Measurements from ENCODE around the gene AGPAT3.

Gene AGPAT3

DNA sequence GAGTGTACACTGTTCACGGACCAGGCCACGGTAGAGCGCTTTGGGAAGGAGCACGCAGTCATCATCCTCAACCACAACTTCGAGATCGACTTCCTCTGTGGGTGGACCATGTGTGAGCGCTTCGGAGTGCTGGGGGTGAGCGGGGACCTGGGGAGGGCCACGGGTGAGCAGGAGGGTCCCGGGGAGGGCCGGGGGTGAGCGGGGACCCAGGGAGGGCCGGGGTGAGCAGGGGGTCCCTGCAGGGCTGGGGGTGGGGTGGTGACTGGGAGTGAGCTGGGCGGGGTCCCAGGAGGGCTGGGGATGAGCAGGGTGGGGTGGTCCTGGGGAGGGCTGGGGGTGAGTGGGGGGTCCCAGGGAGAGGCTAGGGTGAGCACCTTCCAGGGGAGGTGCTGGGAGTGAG lies 103.0 kb downstream of the AGPAT3 start:
- no peak for TF ChIP-seq CTCF (IDR thresholded peaks at IDR 0.05; ENCODE audit: poor library complexity, severe bottlenecking)
- DNase-seq (ENCODE audit: low spot score) (no peak), ATAC-seq (ENCODE audit: low read depth) (no peak)
- Histone ChIP-seq H3K36me3 (ENCODE audit: low read depth) (0 out of 2 replicates have a peak, but pooled peaks cover 6% of the 10 kb centered on the region), H3K27me3 (ENCODE audit: insufficient read depth, poor library complexity, severe bottlenecking) (no peaks in the 10 kb centered on the region), H3K4me1 (ENCODE audit: insufficient read depth, poor library complexity, severe bottlenecking) (no peaks in the 10 kb centered on the region), H3K4me3 (ENCODE audit: severe bottlenecking) (no peak overlapping the region), H3K27ac (ENCODE audit: poor library complexity, severe bottlenecking) (no peak overlapping the region), H3K9me3 (ENCODE audit: severe bottlenecking) (no peaks in the 10 kb centered on the region)

DNA sequence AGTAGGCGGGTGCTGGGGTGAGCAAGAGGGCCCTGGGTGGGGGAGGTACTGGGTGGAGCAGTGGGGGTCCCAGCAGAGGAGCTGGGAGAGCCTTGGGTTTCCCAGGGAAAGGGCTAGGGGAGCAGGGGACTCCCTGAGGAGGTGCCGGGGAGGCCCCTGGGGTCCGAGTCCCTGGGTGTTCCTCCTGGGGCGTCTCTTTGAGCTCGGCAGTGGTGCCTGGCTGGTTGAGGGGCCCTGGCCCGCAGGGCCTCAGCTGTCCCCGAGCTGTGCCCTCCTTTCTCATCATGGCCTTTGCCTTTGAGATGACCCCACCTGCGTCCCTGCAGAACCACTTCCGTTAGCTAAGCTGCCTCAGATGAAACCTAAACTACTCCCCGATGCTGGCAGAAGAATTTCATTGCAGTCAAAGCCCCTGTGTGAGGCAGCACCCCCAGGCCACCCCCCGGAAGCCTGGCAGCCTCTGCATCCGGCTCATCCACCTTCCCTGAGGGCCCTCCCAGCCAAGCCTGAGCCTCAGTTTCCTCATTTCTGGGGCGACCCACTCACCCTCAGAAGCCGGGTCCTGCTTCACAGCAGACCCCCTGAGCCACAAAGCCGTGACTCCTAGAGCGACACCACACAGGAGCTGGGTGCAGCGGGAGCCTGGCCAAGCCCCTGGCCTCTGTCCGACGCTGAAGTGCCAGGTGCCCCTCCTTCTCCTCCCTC lies 103.5 kb downstream of the AGPAT3 start:
- H3K9me3 ChIP-seq (ENCODE audit: severe bottlenecking) = no peaks in the 10 kb centered on the region
- no peak for TF ChIP-seq CTCF (IDR thresholded peaks at IDR 0.05; ENCODE audit: poor library complexity, severe bottlenecking)
- H3K27ac ChIP-seq (ENCODE audit: poor library complexity, severe bottlenecking) = no peak overlapping the region
- no peaks in the 10 kb centered on the region for H3K4me1 ChIP-seq (ENCODE audit: insufficient read depth, poor library complexity, severe bottlenecking)
- ATAC-seq (ENCODE audit: low read depth) = no peak
- no peaks in the 10 kb centered on the region for H3K27me3 ChIP-seq (ENCODE audit: insufficient read depth, poor library complexity, severe bottlenecking)
- DNase-seq (ENCODE audit: low spot score) = no peak
- 0 out of 2 replicates have a peak, but pooled peaks cover 6% of the 10 kb centered on the region for H3K36me3 ChIP-seq (ENCODE audit: low read depth)
- H3K4me3 ChIP-seq (ENCODE audit: severe bottlenecking) = no peak overlapping the region

- no peaks in the 10 kb centered on the region for H3K4me1 ChIP-seq (ENCODE audit: insufficient read depth, poor library complexity, severe bottlenecking)
- 0 out of 2 replicates have a peak, but pooled peaks cover 6% of the 10 kb centered on the region for H3K36me3 ChIP-seq (ENCODE audit: low read depth)
- H3K27ac ChIP-seq (ENCODE audit: poor library complexity, severe bottlenecking) = no peak overlapping the region
- no peak for TF ChIP-seq CTCF (IDR thresholded peaks at IDR 0.05; ENCODE audit: poor library complexity, severe bottlenecking)
- H3K4me3 ChIP-seq (ENCODE audit: severe bottlenecking) = no peak overlapping the region
- no peak for DNase-seq (ENCODE audit: low spot score)
- ATAC-seq (ENCODE audit: low read depth) = no peak
- H3K9me3 ChIP-seq (ENCODE audit: severe bottlenecking) = no peaks in the 10 kb centered on the region
- H3K27me3 ChIP-seq (ENCODE audit: insufficient read depth, poor library complexity, severe bottlenecking) = no peaks in the 10 kb centered on the region
Observed at GRCh38 chr21:43969115-43969444, 104.1 kb downstream of the AGPAT3 start.

- TF ChIP-seq CTCF (IDR thresholded peaks at IDR 0.05; ENCODE audit: poor library complexity, severe bottlenecking) = no peak
- ATAC-seq (ENCODE audit: low read depth) = no peak
Observed at GRCh38 chr21:43970551-43970950, 105.5 kb downstream of the AGPAT3 start.

More at GRCh38 chr21:43970551-43970950, 105.5 kb downstream of the AGPAT3 start:
- no peak overlapping the region for H3K27ac ChIP-seq (ENCODE audit: poor library complexity, severe bottlenecking)
- H3K4me3 ChIP-seq (ENCODE audit: severe bottlenecking) = no peak overlapping the region
- H3K4me1 ChIP-seq (ENCODE audit: insufficient read depth, poor library complexity, severe bottlenecking) = no peaks in the 10 kb centered on the region
- no peaks in the 10 kb centered on the region for H3K27me3 ChIP-seq (ENCODE audit: insufficient read depth, poor library complexity, severe bottlenecking)
- no peaks in the 10 kb centered on the region for H3K9me3 ChIP-seq (ENCODE audit: severe bottlenecking)
- DNase-seq (ENCODE audit: low spot score) = no peak
- 0 out of 2 replicates have a peak, but pooled peaks cover 6% of the 10 kb centered on the region for H3K36me3 ChIP-seq (ENCODE audit: low read depth)

Measured in RWPE2 (cell line).